H1 (cell line): Measurements from ENCODE around the gene POLR2C. TPM values are rescaled to one million over a fixed set of nuclear protein-coding genes. Genes with fewer than 3 reads are reported as not detected.
A peak's percentile ranks its signal among the peaks of the same experiment; 100 is the strongest.

Experiments used
- CTCF ChIA-PET: fragments of 300-600 bp; sonication (Branson Sonifier 250); formaldehyde crosslinking; loops from one replicate; lab custom pipeline; 2021; ENCODE audit not compliant: partially characterized antibody; lab: Charles Lee
- POLR2A ChIA-PET: fragments of 300-600 bp; sonication (Branson Sonifier 250); formaldehyde crosslinking; loops from one replicate; lab custom pipeline; 2021; ENCODE audit warnings: inconsistent platforms; ENCODE audit not compliant: partially characterized antibody; lab: Charles Lee
- DNase-seq, 2 experiments: peaks; one replicate each; pipeline versions ENCODE4 v3.0.0 to v3.0.0-alpha.2; 2010 to 2022; ENCODE audit warnings: low spot score in 2 of 2, low read depth in 1 of 2, mixed read lengths in 1 of 2
- FAIRE-seq: peaks from 2 replicates; lab custom pipeline; 2011; peaks lifted over from hg19 to GRCh38; lab: Jason Lieb, UNC
- H2AFZ ChIP-seq: 2 replicates; pipeline ENCODE4 v1.8.1; 2012; ENCODE audit warnings: low read length, inconsistent platforms
- H2AK5ac ChIP-seq: 2 replicates; pipeline ENCODE4 v1.6.1; 2013; ENCODE audit warnings: low read depth, low read length
- H2BK120ac ChIP-seq: replicated peaks from 2 replicates; pipeline ENCODE3; 2013; ENCODE audit warnings: low read depth, low read length, inconsistent platforms
- H2BK12ac ChIP-seq: 2 replicates; pipeline ENCODE4 v1.6.1; 2013; ENCODE audit warnings: low read depth, low read length
- H2BK15ac ChIP-seq: 2 replicates; pipeline ENCODE4 v1.6.1; 2013; ENCODE audit warnings: low read length
- H2BK20ac ChIP-seq: 2 replicates; pipeline ENCODE4 v1.6.1; 2013; ENCODE audit warnings: low read length
- H2BK5ac ChIP-seq: 2 replicates; pipeline ENCODE4 v1.6.1; 2013; ENCODE audit warnings: low read depth, low read length
- H3K14ac ChIP-seq: 2 replicates; pipeline ENCODE4 v1.6.1; 2013; ENCODE audit warnings: inconsistent platforms; ENCODE audit not compliant: insufficient read length
- H3K18ac ChIP-seq: 2 replicates; pipeline ENCODE4 v1.6.1; 2013; ENCODE audit warnings: low read length; ENCODE audit errors: extremely low read depth
- H3K23ac ChIP-seq: 2 replicates; pipeline ENCODE4 v1.6.1; 2013; ENCODE audit warnings: inconsistent platforms; ENCODE audit not compliant: insufficient read length
- H3K23me2 ChIP-seq: 2 replicates; pipeline ENCODE4 v1.6.1; 2013; ENCODE audit warnings: low read depth, low read length
- H3K27ac ChIP-seq: 2 replicates; pipeline ENCODE4 v1.6.1; 2011; ENCODE audit warnings: low read depth, low read length, inconsistent platforms
- H3K27me3 ChIP-seq, 4 experiments: replicated peaks in 1 of 4; 1 replicate in 1 of 4; 2 replicates in 3 of 4; pipeline versions ENCODE4 v1.6.1 to v1.8.1; 2011 to 2013; ENCODE audit warnings: low read length in 3 of 4, mild to moderate bottlenecking in 3 of 4, inconsistent platforms in 2 of 4, mixed read lengths in 2 of 4, moderate library complexity in 1 of 4; ENCODE audit not compliant: control insufficient read depth in 3 of 4, insufficient read depth in 3 of 4; ENCODE audit errors: extremely low read depth in 1 of 4
- H3K36me3 ChIP-seq, 4 experiments: 2 replicates each; pipeline versions ENCODE4 v1.6.1 to v1.8.1; 2011 to 2013; ENCODE audit warnings: mild to moderate bottlenecking in 4 of 4, low read length in 3 of 4, moderate library complexity in 2 of 4, control low read depth in 1 of 4, inconsistent platforms in 1 of 4; ENCODE audit not compliant: insufficient read depth in 4 of 4, control insufficient read depth in 2 of 4
- H3K4ac ChIP-seq: replicated peaks from 2 replicates; pipeline ENCODE3; 2013; ENCODE audit warnings: low read length, low read depth, mixed read lengths, inconsistent platforms; ENCODE audit not compliant: insufficient read length
- H3K4me1 ChIP-seq, 4 experiments: replicated peaks in 1 of 4; 1 replicate in 1 of 4; 2 replicates in 3 of 4; pipeline versions ENCODE4 v1.6.1 to v1.8.1; 2011 to 2013; ENCODE audit warnings: low read length in 3 of 4, inconsistent platforms in 2 of 4, mixed read lengths in 1 of 4; ENCODE audit not compliant: insufficient read depth in 4 of 4, control insufficient read depth in 3 of 4
- H3K4me2 ChIP-seq, 2 experiments: 2 replicates each; pipeline versions ENCODE4 v1.6.1 to v1.8.1; 2011 to 2013; ENCODE audit warnings: low read depth in 2 of 2, low read length in 2 of 2, control low read depth in 1 of 2, inconsistent platforms in 1 of 2, mild to moderate bottlenecking in 1 of 2; ENCODE audit not compliant: insufficient read depth in 1 of 2
- H3K4me3 ChIP-seq, 4 experiments: fragments of 200-600, 300-600 bp in 1 of 4; sonication (generic), shearing (Covaris generic), sonication (Bioruptor Twin) in 1 of 4; 2 replicates each; pipeline versions ENCODE4 v1.5.1 to v1.8.1; 2011 to 2016; ENCODE audit warnings: low read length in 4 of 4, low read depth in 3 of 4, control low read depth in 2 of 4, inconsistent platforms in 2 of 4, mild to moderate bottlenecking in 2 of 4, mixed read lengths in 1 of 4, moderate library complexity in 1 of 4; ENCODE audit not compliant: insufficient read depth in 2 of 4; ENCODE audit errors: extremely low read depth in 1 of 4
- H3K56ac ChIP-seq: replicated peaks from 2 replicates; pipeline ENCODE3; 2013; ENCODE audit warnings: low read depth, mild to moderate bottlenecking, mixed read lengths, low read length, inconsistent platforms; ENCODE audit not compliant: insufficient read length
- H3K79me1 ChIP-seq: 2 replicates; pipeline ENCODE4 v1.6.1; 2013; ENCODE audit warnings: low read depth, low read length, control low read depth
- H3K79me2 ChIP-seq, 2 experiments: 2 replicates each; pipeline versions ENCODE4 v1.6.1 to v1.8.1; 2012 to 2013; ENCODE audit warnings: low read length in 2 of 2, mild to moderate bottlenecking in 2 of 2, inconsistent platforms in 1 of 2; ENCODE audit not compliant: insufficient read depth in 2 of 2, control insufficient read depth in 1 of 2
- H3K9ac ChIP-seq, 4 experiments: replicated peaks in 1 of 4; 1 replicate in 1 of 4; 2 replicates in 3 of 4; pipeline versions ENCODE4 v1.6.1 to v1.8.1; 2011 to 2013; ENCODE audit warnings: low read depth in 3 of 4, low read length in 3 of 4, control low read depth in 2 of 4, mild to moderate bottlenecking in 2 of 4, moderate library complexity in 2 of 4, inconsistent platforms in 1 of 4; ENCODE audit errors: extremely low read depth in 1 of 4
- H3K9me3 ChIP-seq, 2 experiments: 2 replicates each; pipeline versions ENCODE4 v1.6.1 to v1.8.1; 2012 to 2013; ENCODE audit warnings: mild to moderate bottlenecking in 2 of 2, moderate library complexity in 2 of 2, control low read depth in 1 of 2, inconsistent platforms in 1 of 2, low read depth in 1 of 2, low read length in 1 of 2, mixed read lengths in 1 of 2; ENCODE audit not compliant: insufficient read depth in 2 of 2
- H4K20me1 ChIP-seq, 2 experiments: replicated peaks in 1 of 2; 2 replicates each; pipeline versions ENCODE3 to v1.8.1; 2011 to 2013; ENCODE audit warnings: inconsistent platforms in 2 of 2, low read length in 2 of 2, mild to moderate bottlenecking in 1 of 2; ENCODE audit not compliant: insufficient read depth in 2 of 2, control insufficient read depth in 1 of 2
- H4K5ac ChIP-seq: 2 replicates; pipeline ENCODE4 v1.6.1; 2013; ENCODE audit warnings: low read length, low read depth, mixed read lengths, inconsistent platforms; ENCODE audit not compliant: insufficient read length
- H4K8ac ChIP-seq: 2 replicates; pipeline ENCODE4 v1.8.0; 2013; ENCODE audit warnings: mild to moderate bottlenecking, moderate library complexity, low read length, inconsistent platforms; ENCODE audit not compliant: insufficient read depth; ENCODE audit errors: extremely low read depth
- H4K91ac ChIP-seq: replicated peaks from 2 replicates; pipeline ENCODE3; 2013; ENCODE audit warnings: low read length, mixed read lengths, inconsistent platforms; ENCODE audit not compliant: insufficient read length
- FOSL1 ChIP-seq: IDR thresholded peaks from 2 replicates; pipeline ENCODE4 v1.6.1; 2011; ENCODE audit warnings: mild to moderate bottlenecking, low read depth, low read length, moderate library complexity; ENCODE audit not compliant: insufficient read depth
- GABPA ChIP-seq: IDR thresholded peaks from 2 replicates; pipeline ENCODE4 v1.6.1; 2011; ENCODE audit warnings: mild to moderate bottlenecking, low read length, moderate library complexity, borderline replicate concordance; ENCODE audit not compliant: insufficient read depth
- GTF2F1 ChIP-seq: IDR thresholded peaks from 2 replicates; pipeline ENCODE4 v1.6.1; 2012; ENCODE audit warnings: low read depth, low read length, improper control_type of control experiment, borderline replicate concordance
- JUND ChIP-seq: IDR thresholded peaks from 2 replicates; pipeline ENCODE4 v1.6.1; 2011; ENCODE audit warnings: mild to moderate bottlenecking, improper control_type of control experiment, low read length
- KDM4A ChIP-seq: IDR thresholded peaks from one replicate; pipeline ENCODE4 v1.7.1; 2012; ENCODE audit warnings: low read depth, mild to moderate bottlenecking, moderate library complexity, low read length, inconsistent platforms; ENCODE audit not compliant: severe bottlenecking
- MAFK ChIP-seq: IDR thresholded peaks from 2 replicates; pipeline ENCODE4 v1.6.1; 2012; ENCODE audit warnings: low read depth, mild to moderate bottlenecking, improper control_type of control experiment, low read length
- POLR2A ChIP-seq, 2 experiments: IDR thresholded peaks; 1 replicate in 1 of 2; 2 replicates in 1 of 2; pipeline ENCODE4 v1.6.1; 2011; ENCODE audit warnings: low read depth in 2 of 2, low read length in 2 of 2, mild to moderate bottlenecking in 2 of 2; ENCODE audit errors: control extremely low read depth in 1 of 2
- SUZ12 ChIP-seq: fragments of 200-600 bp; sonication (generic); IDR thresholded peaks from 2 replicates; pipeline ENCODE4 v1.6.1; 2012; ENCODE audit warnings: mild to moderate bottlenecking, inconsistent platforms, low read length, moderate library complexity, mixed read lengths
- TAF1 ChIP-seq: IDR thresholded peaks from 2 replicates; pipeline ENCODE4 v1.6.1; 2011; ENCODE audit warnings: mild to moderate bottlenecking, low read depth, low read length
- TBP ChIP-seq: IDR thresholded peaks from 2 replicates; pipeline ENCODE4 v1.6.1; 2011; ENCODE audit warnings: low read depth, low read length, improper control_type of control experiment
- TCF12 ChIP-seq: IDR thresholded peaks from 2 replicates; pipeline ENCODE4 v1.6.1; 2011; ENCODE audit warnings: low read depth, mild to moderate bottlenecking, low read length
- WGBS, 2 experiments: shearing (Covaris generic) in 1 of 2; methylation state at CpG; one replicate each; pipeline versions ENCODE4 v1.1.6 to v1.1.7; 2013 to 2015; ENCODE audit warnings: low lambda C conversion rate in 2 of 2, mixed read lengths in 2 of 2, inconsistent platforms in 1 of 2, low coverage in 1 of 2, missing lambda C conversion rate in 1 of 2; ENCODE audit not compliant: insufficient replicate concordance in 2 of 2, insufficient coverage in 1 of 2, insufficient read length in 1 of 2; ENCODE audit errors: extremely low coverage in 1 of 2, missing lambda C conversion rate in 1 of 2; 5-methylcytosine and 5-hydroxymethylcytosine counted together
- polyA plus RNA-seq, 7 experiments: library from polyadenylated mRNA; depleted of rRNA in 3 of 7; stranded (reverse) in 5 of 7; unstranded in 2 of 7; fragments of >200 nt in 5 of 7; fragments of 200-250 nt in 2 of 7; gene quantifications; 1 replicate in 5 of 7; 2 replicates in 1 of 7; 4 replicates in 1 of 7; pipeline versions ENCODE4 v1.2.1 to v1.2.3, GENCODE V29; 2011 to 2013; ENCODE audit warnings: missing spikeins in 2 of 7, mixed read lengths in 2 of 7
- total RNA-seq: library from RNA; stranded (reverse); fragmentation: NEBNext Ultra II Directional; extraction: Animal tissue kit (Norgen Biotek cat#: 25700); gene quantifications from 2 replicates; pipeline ENCODE4 v1.2.1, GENCODE V29; 2021
- TF ChIP-seq, protein P1 (sequence below): IDR thresholded peaks from 2 replicates; pipeline ENCODE4 v1.6.1; 2012; ENCODE audit warnings: inconsistent platforms
- TF ChIP-seq, protein P2 (sequence below): IDR thresholded peaks from 2 replicates; pipeline ENCODE4 v1.6.1; 2011; ENCODE audit warnings: low read length, improper control_type of control experiment

Gene POLR2C
- total and polyA plus RNA-seq, 2 of the 8 experiments (the other 6 are each of a cell fraction or from before 2014, with no cell fraction given), result 72.5 to 132 TPM

DNA sequence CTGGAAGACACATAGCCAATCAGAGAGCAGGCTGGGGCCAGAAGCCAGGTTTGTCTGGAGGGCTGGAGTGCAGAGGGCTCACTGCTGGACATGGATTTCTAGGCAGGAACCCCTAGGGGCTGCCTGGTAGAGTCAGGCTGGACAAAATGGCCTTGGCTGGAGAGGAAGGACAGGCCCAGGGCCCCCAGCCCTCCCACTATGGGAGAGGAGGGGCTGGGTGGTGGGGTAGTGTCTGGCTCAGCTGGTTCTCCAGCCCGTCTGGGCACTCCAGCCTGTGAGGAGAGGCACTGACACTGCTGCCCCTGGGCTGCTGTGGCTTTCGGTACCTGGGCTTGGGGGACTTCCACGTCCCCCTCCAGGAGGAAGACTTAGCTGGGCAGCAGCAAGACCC, 45.6 kb downstream of the POLR2C start:
- no peak overlapping the region for H4K5ac ChIP-seq
- no peaks in the 10 kb centered on the region for H3K9me3 ChIP-seq
- no peaks in the 10 kb centered on the region for H3K27me3 ChIP-seq
- H3K79me1 ChIP-seq, result no peaks in the 10 kb centered on the region; the same call in 1 of the 2 replicates
- H3K4me3 ChIP-seq, result no peak overlapping the region
- no peak overlapping the region for H4K91ac ChIP-seq
- H2AFZ ChIP-seq, result no peak overlapping the region
- peaks cover 0 to 17% (median 7%) of the 10 kb centered on the region in 4 experiments; a peak in 6 of 7 replicates for H3K4me1 ChIP-seq
- ChIA-PET CTCF (interaction anchor here (0.9 to 8.8 kb wide), 6 partner anchors 10 to 46 kb away, joined by 3 to 89 read pairs (median 4); partner anchors contain the start of gene POLR2C), POLR2A (interaction anchor here (1.0 to 1.9 kb wide), 4 partner anchors 10 to 46 kb away, joined by 3 to 5 read pairs (median 5); partner anchors contain the start of gene POLR2C)
- DNase-seq, result no peak
- no peak overlapping the region for H2BK12ac ChIP-seq
- H4K8ac ChIP-seq, result no peak overlapping the region
- no peak overlapping the region for H2AK5ac ChIP-seq
- peak overlapping the region; percentile 65; the same call in 1 of the 2 replicates for H2BK15ac ChIP-seq
- H3K79me2 ChIP-seq, result no peaks in the 10 kb centered on the region
- H3K14ac ChIP-seq, result no peak overlapping the region
- no peak overlapping the region for H2BK120ac ChIP-seq
- no peaks in the 10 kb centered on the region for H4K20me1 ChIP-seq
- no peak overlapping the region for H3K23ac ChIP-seq
- H3K23me2 ChIP-seq, result peaks cover 2% of the 10 kb centered on the region; the same call in 1 of the 2 replicates
- no peaks in the 10 kb centered on the region for H3K36me3 ChIP-seq
- 57% methylated on average over 1 of the region's 3 CpGs; no CpG with 5 or more reads in 1 of the 2 experiments for WGBS, 2 experiments
- FAIRE-seq, result no peak
- H3K27ac ChIP-seq, result no peak overlapping the region
- H2BK20ac ChIP-seq, result no peak overlapping the region
- H3K56ac ChIP-seq, result no peak overlapping the region
- no peak overlapping the region for H2BK5ac ChIP-seq
- no peak overlapping the region for H3K18ac ChIP-seq
- H3K9ac ChIP-seq, result no peak overlapping the region; a peak in 1 of 7 replicates
- no peak overlapping the region; a peak in 1 of 4 replicates for H3K4me2 ChIP-seq
- no peak overlapping the region for H3K4ac ChIP-seq
- TF ChIP-seq JUND (no peak), TAF1 (no peak), MAFK (no peak), POLR2A (IDR thresholded peaks at IDR 0.05; ENCODE audit: control extremely low read depth in 1 of 2, low read depth in 2 of 2, low read length in 2 of 2) (no peak), SUZ12 (no peak), KDM4A (no peak), TCF12 (no peak), TBP (no peak), FOSL1 (no peak), GTF2F1 (no peak), GABPA (no peak)
- TF ChIP-seq, protein P1, sequence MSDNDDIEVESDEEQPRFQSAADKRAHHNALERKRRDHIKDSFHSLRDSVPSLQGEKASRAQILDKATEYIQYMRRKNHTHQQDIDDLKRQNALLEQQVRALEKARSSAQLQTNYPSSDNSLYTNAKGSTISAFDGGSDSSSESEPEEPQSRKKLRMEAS, result no peak
- TF ChIP-seq, protein P2, sequence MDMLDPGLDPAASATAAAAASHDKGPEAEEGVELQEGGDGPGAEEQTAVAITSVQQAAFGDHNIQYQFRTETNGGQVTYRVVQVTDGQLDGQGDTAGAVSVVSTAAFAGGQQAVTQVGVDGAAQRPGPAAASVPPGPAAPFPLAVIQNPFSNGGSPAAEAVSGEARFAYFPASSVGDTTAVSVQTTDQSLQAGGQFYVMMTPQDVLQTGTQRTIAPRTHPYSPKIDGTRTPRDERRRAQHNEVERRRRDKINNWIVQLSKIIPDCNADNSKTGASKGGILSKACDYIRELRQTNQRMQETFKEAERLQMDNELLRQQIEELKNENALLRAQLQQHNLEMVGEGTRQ, result no peak
